Measurements from ENCODE around the gene SDC3.

The SDC3 gene

GRCh38 chr1:30904191-30904961 is 4.2 kb downstream of the SDC3 start:
- DNase-seq: no peak

- DNase-seq: no peak
Measured at GRCh38 chr1:30903343-30904034, 5.1 kb downstream of the SDC3 start.

DNA sequence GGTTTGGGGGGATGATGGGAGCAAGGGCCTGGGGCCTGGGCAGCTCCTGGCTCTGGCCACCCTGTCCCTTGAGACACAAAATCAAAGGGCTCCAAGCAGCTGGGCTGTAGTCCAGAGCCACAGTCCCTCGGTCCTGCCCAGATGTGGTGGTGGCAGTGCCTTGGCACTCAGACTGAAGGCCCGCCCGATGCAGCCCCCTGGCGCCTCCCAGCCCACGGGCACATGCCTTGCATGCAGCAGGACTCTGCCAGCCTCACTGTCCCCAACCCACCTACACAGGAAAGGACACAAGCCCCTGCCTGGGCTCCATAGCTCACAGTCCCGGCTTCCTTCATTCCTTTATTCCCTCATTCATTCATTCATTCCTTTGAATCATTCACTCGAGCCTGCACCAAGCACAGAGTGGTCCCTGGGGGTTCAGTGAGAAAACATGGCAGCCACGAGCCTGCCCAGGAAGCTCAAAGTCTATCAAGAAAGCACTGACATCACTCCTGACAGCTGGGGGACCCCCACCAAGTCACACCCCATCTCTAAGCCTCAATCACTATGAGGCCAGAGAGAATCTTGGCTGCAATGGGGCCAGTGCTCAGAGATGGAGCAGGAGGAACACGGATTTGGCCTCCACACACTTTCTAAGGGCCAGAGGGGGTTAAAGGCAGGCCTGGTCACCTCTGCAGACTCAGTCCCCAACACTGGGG is 5.8 kb downstream of the SDC3 start:
- DNase-seq: no peak

DNA sequence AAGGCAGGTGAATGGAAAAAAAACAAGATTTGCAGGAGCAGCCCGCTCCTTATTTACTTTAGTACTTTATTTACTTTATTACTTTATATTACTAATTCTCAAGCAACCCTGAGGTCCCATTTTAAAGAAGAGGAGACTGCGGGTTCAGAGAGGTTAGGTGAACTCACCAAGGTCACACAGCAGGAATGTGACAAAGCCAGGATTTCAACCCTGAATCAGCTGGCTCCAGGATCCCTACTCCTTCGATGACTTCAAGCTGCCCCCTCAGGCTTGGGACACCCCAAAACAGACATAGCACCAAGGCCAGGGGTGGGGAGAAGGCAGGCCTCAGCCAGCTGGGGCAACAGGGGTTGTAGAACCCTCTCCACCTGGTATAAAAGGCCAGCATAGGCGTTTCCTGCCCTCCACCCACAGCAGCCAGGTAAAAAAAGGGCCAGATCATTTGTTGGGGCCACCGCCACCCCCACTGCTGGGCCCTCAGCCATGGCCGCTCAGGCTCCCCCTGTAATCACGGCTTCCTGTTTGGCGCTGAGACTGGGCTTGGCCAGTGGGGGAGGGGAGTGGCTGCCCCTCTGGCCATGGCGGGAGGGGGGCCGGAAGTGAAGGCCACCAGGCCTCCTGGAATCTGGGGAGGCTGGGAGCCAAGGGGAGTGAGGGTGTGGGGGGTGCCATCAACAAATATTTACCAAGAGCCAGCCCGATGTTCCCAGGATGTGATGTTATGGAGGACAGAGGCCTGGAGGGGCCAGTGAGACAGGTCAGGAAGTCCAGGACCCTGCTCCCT is 6.6 kb downstream of the SDC3 start:
- DNase-seq: no peak

DNA sequence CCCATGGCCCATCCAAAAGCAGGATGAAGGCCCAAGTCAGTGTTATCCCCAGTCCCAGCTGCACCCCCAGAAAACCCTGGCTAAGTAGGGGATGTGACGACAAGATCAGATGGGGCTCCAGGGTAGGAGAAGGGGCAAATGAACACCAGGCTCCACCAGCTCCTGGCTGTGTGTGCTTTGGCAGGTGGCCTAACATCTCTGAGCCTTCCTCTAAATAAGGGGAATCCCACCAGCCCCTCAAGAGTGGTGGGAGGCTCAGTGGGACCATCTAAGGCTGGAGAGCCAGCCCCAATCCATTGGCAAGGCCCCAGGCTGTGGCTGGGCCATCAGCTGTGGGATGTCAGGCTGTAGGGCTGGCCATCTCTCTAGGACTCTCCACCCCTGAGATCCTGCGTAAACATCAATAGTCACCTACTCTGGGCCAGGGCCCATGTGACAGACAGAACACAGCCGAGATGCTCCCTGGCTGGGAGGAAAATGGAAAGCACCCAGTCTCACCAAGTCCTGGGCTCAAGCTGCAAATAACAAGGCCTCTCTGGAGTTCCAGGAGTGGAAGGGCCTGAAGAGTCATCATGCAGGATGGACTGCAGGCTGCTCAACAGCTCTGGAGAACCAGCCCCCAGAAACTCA is 7.5 kb downstream of the SDC3 start:
- no peak for DNase-seq

DNA sequence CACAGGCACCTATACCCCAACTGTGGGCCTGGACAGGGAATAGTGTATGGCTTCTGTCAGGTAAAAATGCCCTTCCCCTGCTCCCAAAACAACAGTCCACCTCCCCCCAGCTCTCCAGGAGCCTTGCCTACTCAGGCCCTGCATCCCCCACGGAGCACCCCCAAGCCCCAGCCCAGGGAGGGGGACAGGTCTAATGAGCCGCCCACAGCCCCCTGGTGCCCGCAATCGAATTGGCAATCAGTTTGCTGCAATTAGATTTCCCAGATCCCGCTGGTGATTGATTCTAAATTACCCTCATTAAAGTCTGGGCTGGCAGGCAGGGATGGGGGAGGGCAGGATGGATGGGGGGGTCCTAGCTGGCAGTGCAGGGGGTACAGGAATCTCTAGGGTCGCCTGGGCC is 8.1 kb downstream of the SDC3 start:
- no peak for DNase-seq

GRCh38 chr1:30899577-30900389 is 8.8 kb downstream of the SDC3 start:
- no peak for DNase-seq

DNA sequence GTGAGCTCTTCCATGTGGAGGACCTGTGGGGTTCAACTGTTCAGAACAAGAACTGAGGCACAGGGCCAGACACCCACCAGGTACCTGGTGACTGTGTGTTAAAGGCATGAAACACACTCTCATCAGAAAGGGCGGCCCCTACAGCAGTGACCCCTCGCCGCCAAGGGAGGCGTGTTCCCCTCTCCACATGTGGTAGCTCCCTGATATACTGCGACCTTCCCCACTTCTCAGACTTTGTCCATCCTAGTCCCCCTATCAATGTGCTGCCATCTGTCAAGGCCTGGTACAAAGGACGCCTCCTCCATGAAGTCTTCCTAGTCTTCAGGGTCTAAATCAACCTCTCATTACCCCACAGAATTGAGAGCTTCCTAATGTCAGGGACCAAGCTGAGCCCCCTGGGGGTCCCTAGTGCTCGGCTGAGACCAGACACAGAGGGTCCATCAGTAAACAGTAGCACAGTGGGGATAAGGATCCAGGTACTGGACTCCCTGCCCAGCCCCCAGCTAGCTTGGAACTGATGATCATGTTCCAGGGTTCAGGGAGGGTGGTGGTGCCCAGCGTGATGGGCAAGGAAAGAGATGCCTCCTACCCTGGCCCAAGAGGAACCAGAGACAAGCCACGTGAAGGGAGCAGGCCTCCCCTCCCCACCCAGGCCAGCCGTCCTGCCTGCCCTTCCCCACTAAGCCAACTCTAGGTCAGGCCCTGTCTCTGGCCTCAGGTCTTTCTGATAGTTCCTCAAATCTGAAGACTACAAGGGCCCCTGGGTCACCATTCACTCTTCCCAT is 10.3 kb downstream of the SDC3 start:
- no peak for DNase-seq

GRCh38 chr1:30896905-30897304 is 11.7 kb downstream of the SDC3 start:
- DNase-seq: no peak

- no peak for DNase-seq
Measured at GRCh38 chr1:30895944-30896660, 12.5 kb downstream of the SDC3 start.

DNA sequence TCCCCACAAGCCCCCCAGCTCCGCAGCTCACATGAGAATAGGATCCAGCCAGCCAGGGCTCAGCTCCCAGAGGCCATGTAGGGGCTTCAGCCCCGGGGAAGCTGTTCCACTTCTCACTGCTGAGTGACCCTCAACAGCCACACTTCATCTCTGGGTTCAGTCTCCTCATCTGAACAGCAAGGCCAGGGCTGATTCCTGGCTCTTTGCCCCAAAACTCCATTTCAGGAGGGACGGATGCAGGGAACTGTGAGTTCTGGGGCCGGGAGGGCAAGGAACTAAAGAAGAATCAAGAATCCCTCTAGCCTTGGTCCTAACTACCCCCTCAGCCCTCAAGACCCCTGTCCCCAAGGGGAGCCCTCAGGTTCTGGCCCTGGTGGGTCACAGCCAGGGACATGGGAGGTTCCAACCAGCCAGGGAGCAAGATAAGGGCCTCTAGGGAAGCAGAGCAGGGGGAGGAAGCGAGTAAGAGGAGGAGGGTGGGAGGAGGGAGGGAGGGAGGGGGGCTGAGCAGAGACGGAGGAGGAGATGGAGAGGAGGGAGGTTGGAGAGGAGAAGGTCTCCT is 13.1 kb downstream of the SDC3 start:
- DNase-seq: no peak

DNA sequence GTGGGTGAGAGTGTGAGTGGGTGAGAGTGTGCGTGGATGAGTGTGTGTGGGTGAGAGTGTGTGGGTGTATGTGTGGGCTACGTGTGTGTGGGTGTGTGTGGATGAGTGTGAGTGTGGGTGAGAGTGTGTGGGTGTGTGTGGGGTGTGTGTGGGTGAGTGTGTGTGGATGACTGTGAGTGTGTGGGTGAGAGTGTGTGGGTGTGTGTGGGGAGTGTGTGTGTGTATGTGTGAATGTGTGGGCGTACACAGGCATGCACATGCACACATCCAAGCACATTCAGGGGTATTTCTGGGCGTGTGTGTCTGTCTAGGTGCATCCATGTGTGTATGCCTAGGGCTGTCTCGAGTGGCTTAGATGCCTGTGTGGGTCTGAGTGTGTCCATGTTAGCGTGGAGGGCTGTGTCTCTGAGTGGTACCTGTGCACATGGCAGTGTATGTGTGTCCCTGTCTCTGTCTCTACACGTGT is 14.0 kb downstream of the SDC3 start:
- no peak for DNase-seq

GRCh38 chr1:30893776-30894507 is 14.6 kb downstream of the SDC3 start:
- DNase-seq: no peak

- no peak for DNase-seq
Measured at GRCh38 chr1:30892671-30893073, 15.9 kb downstream of the SDC3 start.

GRCh38 chr1:30891227-30891552 is 17.4 kb downstream of the SDC3 start:
- DNase-seq: no peak

DNA sequence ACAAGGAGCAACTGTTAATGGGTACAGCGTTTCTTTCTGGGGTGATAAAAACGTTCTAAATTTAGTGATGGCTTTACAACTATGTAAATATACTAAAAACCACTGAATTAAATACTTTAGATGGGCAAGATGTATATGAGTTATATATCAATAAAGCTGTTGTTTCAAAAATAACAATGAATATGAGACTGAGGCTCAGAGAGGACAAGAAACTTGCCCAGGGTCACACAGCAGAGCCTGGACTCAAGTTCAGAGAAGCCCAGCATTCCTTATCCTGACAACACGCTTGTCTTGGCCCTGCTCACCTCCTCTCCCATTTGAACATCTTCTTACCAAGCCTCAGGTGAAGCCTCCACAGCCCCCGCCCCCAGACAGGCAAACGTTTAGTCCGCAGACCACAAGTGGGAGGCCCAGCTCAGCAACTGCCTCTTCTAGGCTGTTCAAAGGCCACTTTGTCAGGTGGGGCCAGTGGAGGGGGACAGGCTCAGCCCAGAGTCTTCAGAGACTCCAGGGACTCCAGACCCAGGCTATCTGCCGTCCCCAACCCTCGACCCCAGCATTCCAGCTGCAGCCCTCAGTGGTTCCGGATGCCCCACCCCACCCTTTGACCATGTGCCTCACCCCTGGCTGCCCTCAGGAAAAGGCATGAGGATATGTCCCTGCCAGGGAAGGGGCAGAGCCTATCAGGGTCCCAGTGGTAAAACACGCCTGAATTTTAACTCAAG is 17.9 kb downstream of the SDC3 start:
- no peak for DNase-seq

DNA sequence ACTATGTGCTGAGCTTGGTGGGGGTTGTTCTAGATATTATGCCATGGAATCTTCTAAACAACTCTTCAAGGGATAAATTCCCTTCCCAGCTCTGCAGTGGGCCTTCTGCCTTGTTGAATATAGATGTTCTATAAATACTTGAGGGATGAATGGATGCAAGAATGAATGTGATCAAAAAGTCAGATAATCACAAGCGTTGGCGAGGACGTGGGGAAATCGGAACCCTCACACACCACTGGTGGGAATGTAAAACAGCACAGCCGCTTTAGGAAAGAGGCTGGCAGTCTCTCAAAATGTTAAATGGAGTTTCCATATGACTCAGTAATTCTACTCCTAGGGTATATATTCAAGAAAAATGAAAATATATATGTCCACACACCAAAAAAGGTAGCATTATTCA is 19.0 kb downstream of the SDC3 start:
- DNase-seq: no peak

GRCh38 chr1:30888975-30889374 is 19.6 kb downstream of the SDC3 start:
- DNase-seq: no peak

DNA sequence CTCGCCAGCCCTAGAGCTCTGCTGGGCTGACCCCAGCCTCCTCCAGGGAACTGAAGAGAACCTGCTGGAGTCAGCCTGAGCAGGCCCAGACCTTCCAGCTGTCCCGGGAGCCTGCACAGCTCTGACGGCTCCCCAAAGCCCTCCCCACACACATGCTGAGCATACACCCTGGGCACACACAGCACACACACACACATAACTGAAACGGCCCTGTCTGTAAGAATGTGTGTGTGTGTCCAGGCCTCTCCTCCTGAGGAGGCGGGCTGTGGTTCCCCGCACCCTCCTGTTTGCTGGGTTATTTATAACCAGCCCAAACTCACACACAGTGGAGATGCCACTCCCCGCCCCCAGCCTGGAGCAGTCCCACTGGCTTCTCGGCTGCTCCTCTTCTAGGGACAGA is 20.2 kb downstream of the SDC3 start:
- no peak for DNase-seq
